Measurements from ENCODE around the gene HMX3.

- no peak for TF ChIP-seq CTCF (IDR thresholded peaks at IDR 0.05)
- no peak for TF ChIP-seq POLR2A (IDR thresholded peaks at IDR 0.05)
Observed at GRCh38 chr10:123142701-123143161, 7.0 kb downstream of the HMX3 start.

All from lower leg skin (tissue), 3 donors.